SK-N-MC (cell line): ENCODE data around the gene SLC30A9.

Source experiments
- EZH2 ChIP-seq: fragments of 200-600 bp; sonication (generic); IDR thresholded peaks from one replicate; pipeline ENCODE4 v1.6.1; 2017; ENCODE audit warnings: antibody characterized with exemption
- FOXP2 ChIP-seq: optimal IDR thresholded peaks from 2 replicates; pipeline ENCODE3; 2011; ENCODE audit warnings: mild to moderate bottlenecking, moderate library complexity; ENCODE audit not compliant: insufficient read depth; ENCODE audit errors: extremely low read length, control extremely low read depth
- POLR2AphosphoS5 ChIP-seq: IDR thresholded peaks from 2 replicates; pipeline ENCODE4 v1.6.1; 2012; ENCODE audit warnings: mild to moderate bottlenecking, low read depth, low read length, borderline replicate concordance

GRCh38 chr4:42015438-42015837 lies 25.1 kb downstream of the SLC30A9 start:
- no peak for TF ChIP-seq POLR2AphosphoS5
- TF ChIP-seq EZH2: no peak
- TF ChIP-seq FOXP2: no peak
